ENCODE measurements around the gene TMEM132A. TPM values are rescaled to one million over a fixed set of nuclear protein-coding genes. Genes with fewer than 3 reads are reported as not detected.

The TMEM132A gene
- total and polyA plus RNA-seq, 2 of the 13 experiments (the other 11 are each of a cell fraction or from before 2014, with no cell fraction given): 11.1 to 32.9 TPM

GRCh38 chr11:60880643-60881282 lies 43.5 kb upstream of the TMEM132A start (continued):
- TF ChIP-seq ATF7-NPFF (CRISPR knock-in tag; IDR thresholded peaks at IDR 0.05; ENCODE audit: low read depth): peak; percentile 56; the same call in 1 of the 2 replicates
- no peak for TF ChIP-seq SNAPC4 (CRISPR knock-in tag; IDR thresholded peaks at IDR 0.05)
- TF ChIP-seq DPF2 (CRISPR knock-in tag; IDR thresholded peaks at IDR 0.05; ENCODE audit: borderline replicate concordance, low read depth): peak; percentile 94
- no peak for TF ChIP-seq ZNF660 (CRISPR knock-in tag; IDR thresholded peaks at IDR 0.05; ENCODE audit: borderline replicate concordance, low read depth)
- TF ChIP-seq ZNF816 (CRISPR knock-in tag; IDR thresholded peaks at IDR 0.05; ENCODE audit: borderline replicate concordance): peak; percentile 64; the same call in 1 of the 2 replicates
- peak; percentile 96 for TF ChIP-seq HBP1 (CRISPR knock-in tag; IDR thresholded peaks at IDR 0.05; ENCODE audit: low read depth)
- no peak for TF ChIP-seq ZNF136 (CRISPR knock-in tag; IDR thresholded peaks at IDR 0.05; ENCODE audit: low read depth)
- TF ChIP-seq PHB2 (IDR thresholded peaks at IDR 0.05; ENCODE audit: partially characterized antibody): no peak
- no peak for TF ChIP-seq CBX2 (IDR thresholded peaks at IDR 0.05; ENCODE audit: low read depth, low read length)
- peak; percentile 91 for TF ChIP-seq CBX2 (CRISPR knock-in tag; IDR thresholded peaks at IDR 0.05; ENCODE audit: low read depth)
- TF ChIP-seq ZNF24 (IDR thresholded peaks at IDR 0.05): 0 out of 2 replicates have a peak, but pooled peaks have one; percentile 33
- peak; percentile 95 for TF ChIP-seq REPIN1 (CRISPR knock-in tag; IDR thresholded peaks at IDR 0.05; ENCODE audit: borderline replicate concordance, low read depth)
- peak; percentile 77; the same call in 1 of the 2 replicates for TF ChIP-seq BRF2 (CRISPR knock-in tag; IDR thresholded peaks at IDR 0.05)
- TF ChIP-seq KAT8 (CRISPR knock-in tag; IDR thresholded peaks at IDR 0.05): peak; percentile 88
- peak; percentile 71 for TF ChIP-seq ARNT2 (CRISPR knock-in tag; IDR thresholded peaks at IDR 0.05; ENCODE audit: low read depth)
- TF ChIP-seq SP4 (CRISPR knock-in tag; IDR thresholded peaks at IDR 0.05): peak; percentile 70; the same call in 1 of the 2 replicates
- TF ChIP-seq ARID2 (CRISPR knock-in tag; IDR thresholded peaks at IDR 0.05; ENCODE audit: borderline replicate concordance): no peak
- TF ChIP-seq THAP8 (CRISPR knock-in tag; IDR thresholded peaks at IDR 0.05; ENCODE audit: borderline replicate concordance): no peak
- no peak for TF ChIP-seq RAD51 (IDR thresholded peaks at IDR 0.05; ENCODE audit: borderline replicate concordance)
- TF ChIP-seq ZNF792 (CRISPR knock-in tag; IDR thresholded peaks at IDR 0.05): peak; percentile 99
- 0 out of 2 replicates have a peak, but pooled peaks have one; percentile 75 for TF ChIP-seq TBP (CRISPR knock-in tag; IDR thresholded peaks at IDR 0.05)
- no peak for TF ChIP-seq ZC3H4 (CRISPR knock-in tag; IDR thresholded peaks at IDR 0.05; ENCODE audit: borderline replicate concordance)
